Loucy (cell line): Measurements from ENCODE around the gene MAX.

ENCODE experiments used
- H2AFZ ChIP-seq: fragments of 200-600 bp; sonication (generic); 2 replicates; pipeline ENCODE4 v1.6.0; 2016; ENCODE audit warnings: antibody characterized with exemption, mild to moderate bottlenecking, low read length, moderate library complexity
- H3F3A ChIP-seq: fragments of 200-600 bp; 2 replicates; pipeline ENCODE4 v1.6.0; 2016; ENCODE audit warnings: antibody characterized with exemption, low read depth, mild to moderate bottlenecking
- H3K27me3 ChIP-seq: fragments of 200-600 bp; sonication (generic); 2 replicates; pipeline ENCODE4 v1.6.1; 2014; ENCODE audit warnings: low read length, mild to moderate bottlenecking; ENCODE audit not compliant: insufficient read depth, poor library complexity, severe bottlenecking
- H3K36me3 ChIP-seq: fragments of 200-600 bp; sonication (generic); 2 replicates; pipeline ENCODE4 v1.6.1; 2016; ENCODE audit warnings: low read length; ENCODE audit not compliant: insufficient read depth
- H3K4me1 ChIP-seq: fragments of 200-600 bp; sonication (generic); 2 replicates; pipeline ENCODE4 v1.5.1; 2014; ENCODE audit warnings: low read length, mild to moderate bottlenecking; ENCODE audit not compliant: insufficient read depth, poor library complexity, severe bottlenecking
- H3K4me2 ChIP-seq: fragments of 200-600 bp; sonication (generic); 2 replicates; pipeline ENCODE4 v1.6.0; 2014; ENCODE audit warnings: antibody characterized with exemption, low read length, low read depth, mild to moderate bottlenecking; ENCODE audit not compliant: poor library complexity, severe bottlenecking
- H3K4me3 ChIP-seq: fragments of 200-600 bp; sonication (generic); 2 replicates; pipeline ENCODE4 v1.5.1; 2014; ENCODE audit warnings: low read length, mild to moderate bottlenecking, mixed read lengths; ENCODE audit not compliant: poor library complexity, severe bottlenecking
- H3K79me2 ChIP-seq: fragments of 200-600 bp; sonication (generic); 2 replicates; pipeline ENCODE4 v1.6.1; 2014; ENCODE audit warnings: low read length; ENCODE audit not compliant: insufficient read depth
- H3K9ac ChIP-seq: fragments of 200-600 bp; sonication (generic); 2 replicates; pipeline ENCODE4 v1.6.0; 2014; ENCODE audit warnings: mild to moderate bottlenecking, low read depth, low read length, moderate library complexity; ENCODE audit not compliant: poor library complexity, severe bottlenecking
- H3K9me2 ChIP-seq: fragments of 200-600 bp; sonication (generic); replicated peaks from 2 replicates; pipeline ENCODE4 v1.6.1; 2016; ENCODE audit warnings: low read depth, low read length, mixed read lengths
- H3K9me3 ChIP-seq: fragments of 200-600 bp; sonication (generic); 2 replicates; pipeline ENCODE4 v1.6.1; 2014; ENCODE audit warnings: mild to moderate bottlenecking, antibody characterized with exemption, low read length, low read depth; ENCODE audit not compliant: insufficient read depth
- H4K20me1 ChIP-seq: fragments of 200-600 bp; sonication (generic); 2 replicates; pipeline ENCODE4 v1.6.0; 2014; ENCODE audit warnings: antibody characterized with exemption, low read length, mild to moderate bottlenecking; ENCODE audit not compliant: insufficient read depth, poor library complexity, severe bottlenecking
- EZH2phosphoT487 ChIP-seq: fragments of 200-600 bp; IDR thresholded peaks from 2 replicates; pipeline ENCODE4 v1.6.1; 2018; ENCODE audit warnings: antibody characterized with exemption, mild to moderate bottlenecking, moderate library complexity, borderline replicate concordance
- TF ChIP-seq, protein P1 (sequence below): fragments of 200-600 bp; sonication (generic); conservative IDR thresholded peaks from 2 replicates; pipeline ENCODE4 v1.5.1; 2014; ENCODE audit warnings: mild to moderate bottlenecking, antibody characterized with exemption, low read length

The MAX gene

DNA sequence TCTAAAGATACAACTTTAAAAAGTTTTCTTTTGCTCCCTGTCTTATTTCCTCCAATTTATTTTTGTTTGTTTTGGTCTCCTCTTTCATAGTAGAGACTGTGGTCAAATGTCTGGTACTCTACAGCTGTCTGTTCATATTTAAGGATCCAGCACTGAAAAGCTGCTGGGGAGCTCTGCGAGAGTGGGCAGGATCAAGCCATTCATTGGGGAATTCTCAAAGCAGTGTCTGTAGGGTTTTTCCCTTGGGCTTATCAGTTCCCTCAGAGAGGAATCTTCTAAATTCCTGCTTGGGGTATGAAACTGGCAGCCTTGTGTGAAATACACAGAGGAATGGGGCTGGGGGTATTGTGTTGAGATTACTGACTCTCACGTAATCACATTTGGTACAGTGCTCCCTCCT is 63.4 kb downstream of the MAX start:
- no peaks in the 10 kb centered on the region for H4K20me1 ChIP-seq
- no peaks in the 10 kb centered on the region for H3K79me2 ChIP-seq
- H3K9me2 ChIP-seq: no peaks in the 10 kb centered on the region
- no peak for TF ChIP-seq EZH2phosphoT487
- TF ChIP-seq, protein P1, sequence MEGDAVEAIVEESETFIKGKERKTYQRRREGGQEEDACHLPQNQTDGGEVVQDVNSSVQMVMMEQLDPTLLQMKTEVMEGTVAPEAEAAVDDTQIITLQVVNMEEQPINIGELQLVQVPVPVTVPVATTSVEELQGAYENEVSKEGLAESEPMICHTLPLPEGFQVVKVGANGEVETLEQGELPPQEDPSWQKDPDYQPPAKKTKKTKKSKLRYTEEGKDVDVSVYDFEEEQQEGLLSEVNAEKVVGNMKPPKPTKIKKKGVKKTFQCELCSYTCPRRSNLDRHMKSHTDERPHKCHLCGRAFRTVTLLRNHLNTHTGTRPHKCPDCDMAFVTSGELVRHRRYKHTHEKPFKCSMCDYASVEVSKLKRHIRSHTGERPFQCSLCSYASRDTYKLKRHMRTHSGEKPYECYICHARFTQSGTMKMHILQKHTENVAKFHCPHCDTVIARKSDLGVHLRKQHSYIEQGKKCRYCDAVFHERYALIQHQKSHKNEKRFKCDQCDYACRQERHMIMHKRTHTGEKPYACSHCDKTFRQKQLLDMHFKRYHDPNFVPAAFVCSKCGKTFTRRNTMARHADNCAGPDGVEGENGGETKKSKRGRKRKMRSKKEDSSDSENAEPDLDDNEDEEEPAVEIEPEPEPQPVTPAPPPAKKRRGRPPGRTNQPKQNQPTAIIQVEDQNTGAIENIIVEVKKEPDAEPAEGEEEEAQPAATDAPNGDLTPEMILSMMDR: no peak
- no peak overlapping the region for H2AFZ ChIP-seq
- H3K9ac ChIP-seq: no peak overlapping the region
- H3F3A ChIP-seq: peaks cover 3% of the 10 kb centered on the region; the same call in 1 of the 2 replicates
- peaks cover 18% of the 10 kb centered on the region for H3K4me1 ChIP-seq
- H3K4me2 ChIP-seq: no peak overlapping the region
- no peaks in the 10 kb centered on the region for H3K27me3 ChIP-seq
- no peak overlapping the region for H3K4me3 ChIP-seq
- H3K36me3 ChIP-seq: peaks cover 32% of the 10 kb centered on the region; the same call in 1 of the 2 replicates
- no peaks in the 10 kb centered on the region for H3K9me3 ChIP-seq

DNA sequence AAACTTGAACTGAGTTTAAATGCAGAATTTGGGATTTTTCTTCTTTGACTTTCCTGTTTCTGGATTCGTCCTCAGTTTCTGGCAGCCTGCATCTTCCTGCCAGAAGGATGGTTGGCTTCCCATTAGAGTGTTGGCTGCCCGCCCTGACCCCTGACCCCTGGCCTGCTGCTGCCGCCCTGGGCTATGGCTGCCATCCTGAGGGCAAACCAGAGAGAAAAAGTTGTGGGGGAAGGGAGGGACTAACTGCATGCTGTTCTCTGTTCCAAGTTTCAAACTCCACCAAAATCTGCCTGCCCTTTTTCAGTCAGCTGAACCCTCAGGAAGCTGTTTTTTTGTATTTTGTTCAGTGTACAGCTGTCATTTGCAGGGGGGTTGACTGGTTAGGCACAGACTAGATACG is 67.3 kb downstream of the MAX start:
- Histone ChIP-seq H3K4me3 (no peak overlapping the region), H3K79me2 (no peaks in the 10 kb centered on the region), H3K9ac (no peak overlapping the region), H3K9me2 (no peaks in the 10 kb centered on the region), H3F3A (no peaks in the 10 kb centered on the region), H4K20me1 (no peaks in the 10 kb centered on the region), H3K36me3 (peaks cover 40% of the 10 kb centered on the region), H3K9me3 (no peaks in the 10 kb centered on the region), H3K4me2 (no peak overlapping the region), H3K27me3 (no peaks in the 10 kb centered on the region), H3K4me1 (no peaks in the 10 kb centered on the region), H2AFZ (no peak overlapping the region)
- TF ChIP-seq, protein P1: no peak
- no peak for TF ChIP-seq EZH2phosphoT487

DNA sequence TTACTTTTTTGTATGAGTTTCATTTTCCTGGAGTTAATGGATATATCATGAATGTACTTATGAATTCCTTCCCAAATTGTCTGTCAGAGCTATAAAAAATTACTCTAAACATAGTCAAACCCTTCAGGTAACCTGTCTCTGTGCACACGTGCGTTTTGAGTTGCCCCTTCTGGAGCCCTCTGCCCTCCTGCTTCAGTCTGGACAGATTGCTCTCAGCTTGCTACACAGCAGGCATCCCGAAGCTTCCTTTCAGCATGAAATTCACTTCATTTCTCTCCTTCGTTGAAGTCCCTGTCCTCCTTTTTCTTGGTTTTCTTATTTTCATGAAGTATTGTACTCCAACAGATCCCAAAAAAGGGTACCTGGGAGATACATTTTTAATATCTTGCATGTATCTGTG is 68.3 kb downstream of the MAX start:
- Histone ChIP-seq H3K9me3 (no peaks in the 10 kb centered on the region), H3K9me2 (no peaks in the 10 kb centered on the region), H3K4me3 (no peak overlapping the region)

More for the DNA sequence above, 68.3 kb downstream of the MAX start:
- Histone ChIP-seq H3K9ac (no peak overlapping the region), H3F3A (no peaks in the 10 kb centered on the region), H2AFZ (no peak overlapping the region), H3K36me3 (peaks cover 50% of the 10 kb centered on the region), H3K27me3 (no peaks in the 10 kb centered on the region), H3K4me2 (no peak overlapping the region), H4K20me1 (no peaks in the 10 kb centered on the region), H3K4me1 (no peaks in the 10 kb centered on the region), H3K79me2 (no peaks in the 10 kb centered on the region)
- TF ChIP-seq, protein P1: no peak
- TF ChIP-seq EZH2phosphoT487: no peak
